ENCODE data around the gene PTPRCAP.
"Not testable (repeated sequence)": the region's sequence is repeated elsewhere in the genome, so short reads cannot be mapped to it uniquely, and the experiment has no call there.

The PTPRCAP gene

GRCh38 chr11:67409261-67409666 lies 28.2 kb downstream of the PTPRCAP start:
- no peak for DNase-seq (ENCODE audit: low read depth)

- DNase-seq (ENCODE audit: low read depth): no peak
These were observed 28.9 kb downstream of the PTPRCAP start for GRCh38 chr11:67408437-67409200.

- no peak for DNase-seq (ENCODE audit: low read depth)
These were observed 29.8 kb downstream of the PTPRCAP start for GRCh38 chr11:67407688-67408163.

GRCh38 chr11:67406969-67407687 lies 30.4 kb downstream of the PTPRCAP start:
- no peak for DNase-seq (ENCODE audit: low read depth)

- no peak for DNase-seq (ENCODE audit: low read depth)
These were observed 31.0 kb downstream of the PTPRCAP start for GRCh38 chr11:67406420-67406968.

GRCh38 chr11:67405688-67406339 lies 31.7 kb downstream of the PTPRCAP start:
- DNase-seq (ENCODE audit: low read depth): no peak

- DNase-seq (ENCODE audit: low read depth): no peak
These were observed 32.3 kb downstream of the PTPRCAP start for GRCh38 chr11:67405196-67405567.

GRCh38 chr11:67404515-67405195 lies 32.8 kb downstream of the PTPRCAP start:
- DNase-seq (ENCODE audit: low read depth): no peak

GRCh38 chr11:67403085-67403484 lies 34.4 kb downstream of the PTPRCAP start:
- DNase-seq (ENCODE audit: low read depth): not testable (repeated sequence)

GRCh38 chr11:67402192-67402839 lies 35.2 kb downstream of the PTPRCAP start:
- DNase-seq (ENCODE audit: low read depth): not testable (repeated sequence)

GRCh38 chr11:67401495-67402191 lies 35.8 kb downstream of the PTPRCAP start, which contains the start of gene PPP1CA:
PPP1CA (minus strand) TSS chr11:67401858; CDS start chr11:67401782, 76 bp downstream.
- DNase-seq (ENCODE audit: low read depth): peak; percentile 90

GRCh38 chr11:67400942-67401494 lies 36.5 kb downstream of the PTPRCAP start:
- no peak for DNase-seq (ENCODE audit: low read depth)

- no peak for DNase-seq (ENCODE audit: low read depth)
These were observed 37.1 kb downstream of the PTPRCAP start for GRCh38 chr11:67400251-67400941.

GRCh38 chr11:67398661-67399563 lies 38.6 kb downstream of the PTPRCAP start:
- no peak for DNase-seq (ENCODE audit: low read depth)

GRCh38 chr11:67397986-67398660 lies 39.4 kb downstream of the PTPRCAP start:
- DNase-seq (ENCODE audit: low read depth): no peak

- no peak for DNase-seq (ENCODE audit: low read depth)
These were observed 39.9 kb downstream of the PTPRCAP start for GRCh38 chr11:67397536-67397935.

- DNase-seq (ENCODE audit: low read depth): no peak
These were observed 40.7 kb downstream of the PTPRCAP start for GRCh38 chr11:67396587-67397389.
